Astrocyte of the hippocampus (primary cell): ENCODE results near the gene BEX2.

Source experiments
- DNase-seq: peaks from one replicate; pipeline ENCODE4 v3.0.0; 2011; ENCODE audit warnings: low read depth, low spot score

BEX2 gene

GRCh38 chrX:103274284-103274683 is 36.5 kb downstream of the BEX2 start:
- no peak for DNase-seq
